ENCODE measurements around the gene SLC47A1. TPM values are rescaled to one million over a fixed set of nuclear protein-coding genes. Genes with fewer than 3 reads are reported as not detected.

Gene SLC47A1
- total and polyA plus RNA-seq, 9 of the 15 experiments (the other 6 are each of a cell fraction or from before 2014, with no cell fraction given) = not detected

GRCh38 chr17:19540706-19541370 is 7.2 kb downstream of the SLC47A1 start (continued):
- TF ChIP-seq SOX6 (IDR thresholded peaks at IDR 0.05) (no peak), ZNF407 (IDR thresholded peaks at IDR 0.05; ENCODE audit: low read depth) (no peak), ZBTB26 (CRISPR knock-in tag; IDR thresholded peaks at IDR 0.05) (no peak), ZNF217 (CRISPR knock-in tag; IDR thresholded peaks at IDR 0.05) (no peak), IRF1 (CRISPR knock-in tag; IDR thresholded peaks at IDR 0.05; ENCODE audit: borderline replicate concordance) (no peak), MEF2D (tag; conservative IDR thresholded peaks at IDR 0.05; ENCODE audit: low read depth) (no peak), CREB5 (CRISPR knock-in tag; IDR thresholded peaks at IDR 0.05) (no peak)

All from K562 (cell line).